ENCODE results near the gene ZNF883. TPM values are rescaled to one million over a fixed set of nuclear protein-coding genes. Genes with fewer than 3 reads are reported as not detected.

Gene ZNF883
- total and polyA plus RNA-seq, 2 donors (not counting 3 experiments of a cell fraction or from before 2014, with no cell fraction given), result 0.15 TPM; not detected in 1

DNA sequence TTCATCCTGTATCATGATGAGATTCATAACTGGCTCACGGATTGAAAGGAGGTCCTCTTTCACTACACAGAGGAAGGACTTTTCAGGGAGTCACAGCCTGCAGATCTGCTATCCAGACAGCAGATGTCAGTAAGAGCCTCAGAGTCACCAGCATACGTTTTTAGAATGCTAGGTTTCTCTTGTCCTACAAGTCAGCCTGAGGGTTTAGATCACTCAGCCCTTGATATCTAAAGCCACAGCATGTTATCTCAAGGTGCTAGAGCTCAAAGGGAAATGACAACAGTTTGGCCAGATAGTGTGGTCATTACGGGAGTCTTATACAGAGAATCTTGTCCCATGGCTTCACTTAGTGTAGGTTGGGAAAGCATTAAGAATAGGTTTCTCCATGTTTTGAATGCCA, 90.4 kb downstream of the ZNF883 start:
- Histone ChIP-seq H3K4me2 (ENCODE audit: insufficient read depth, low read length) (no peak overlapping the region), H3K27me3 (ENCODE audit: control insufficient read depth in 2 of 2, insufficient read depth in 2 of 2, low read length in 2 of 2) (peaks cover 10 to 12% of the 10 kb centered on the region in 2 experiments), H3K9me3 (replicated peaks; ENCODE audit: control insufficient read depth, insufficient read depth, low read length) (no peaks in the 10 kb centered on the region), H3K4me1 (ENCODE audit: control insufficient read depth, extremely low read depth, insufficient read depth, low read length) (no peaks in the 10 kb centered on the region), H3K9me1 (replicated peaks; ENCODE audit: control insufficient read depth, extremely low read depth, insufficient read depth, low read length) (no peaks in the 10 kb centered on the region), H3K36me3 (ENCODE audit: control insufficient read depth in 2 of 2, extremely low read depth in 1 of 2, insufficient read depth in 2 of 2, low read length in 2 of 2) (no peaks in the 10 kb centered on the region), H3K27ac (ENCODE audit: insufficient read depth, low read depth, low read length) (no peak overlapping the region), H3K4me3 (replicated peaks in 1 of 3; ENCODE audit: insufficient read depth in 1 of 3, low read depth in 1 of 3, low read length in 3 of 3) (no peak overlapping the region), H4K20me1 (replicated peaks; ENCODE audit: control insufficient read depth, extremely low read depth, insufficient read depth, low read length) (no peaks in the 10 kb centered on the region), H2AFZ (ENCODE audit: low read depth, low read length) (no peak overlapping the region), H3K9ac (replicated peaks; ENCODE audit: extremely low read depth, insufficient read depth, low read length) (no peak overlapping the region), H3K79me2 (ENCODE audit: control insufficient read depth, insufficient read depth, low read length) (no peaks in the 10 kb centered on the region)
- no TSS peak for BruUV-seq (replicated peaks)
- peak; percentile 54 for FAIRE-seq
- TF ChIP-seq, protein P1, sequence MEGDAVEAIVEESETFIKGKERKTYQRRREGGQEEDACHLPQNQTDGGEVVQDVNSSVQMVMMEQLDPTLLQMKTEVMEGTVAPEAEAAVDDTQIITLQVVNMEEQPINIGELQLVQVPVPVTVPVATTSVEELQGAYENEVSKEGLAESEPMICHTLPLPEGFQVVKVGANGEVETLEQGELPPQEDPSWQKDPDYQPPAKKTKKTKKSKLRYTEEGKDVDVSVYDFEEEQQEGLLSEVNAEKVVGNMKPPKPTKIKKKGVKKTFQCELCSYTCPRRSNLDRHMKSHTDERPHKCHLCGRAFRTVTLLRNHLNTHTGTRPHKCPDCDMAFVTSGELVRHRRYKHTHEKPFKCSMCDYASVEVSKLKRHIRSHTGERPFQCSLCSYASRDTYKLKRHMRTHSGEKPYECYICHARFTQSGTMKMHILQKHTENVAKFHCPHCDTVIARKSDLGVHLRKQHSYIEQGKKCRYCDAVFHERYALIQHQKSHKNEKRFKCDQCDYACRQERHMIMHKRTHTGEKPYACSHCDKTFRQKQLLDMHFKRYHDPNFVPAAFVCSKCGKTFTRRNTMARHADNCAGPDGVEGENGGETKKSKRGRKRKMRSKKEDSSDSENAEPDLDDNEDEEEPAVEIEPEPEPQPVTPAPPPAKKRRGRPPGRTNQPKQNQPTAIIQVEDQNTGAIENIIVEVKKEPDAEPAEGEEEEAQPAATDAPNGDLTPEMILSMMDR (IDR thresholded peaks at IDR 0.05; ENCODE audit: extremely low read depth in 1 of 2, insufficient read depth in 1 of 2, low read depth in 1 of 2, low read length in 2 of 2), result peak in 1 of 2 donors; percentile 44
- TF ChIP-seq POLR2A (IDR thresholded peaks at IDR 0.05; ENCODE audit: low read depth, low read length), result no peak
- TF ChIP-seq GATA2 (IDR thresholded peaks at IDR 0.05; ENCODE audit: insufficient read depth, insufficient read length, low read depth, low read length), result no peak
- no peak for TF ChIP-seq FOS (IDR thresholded peaks at IDR 0.05; ENCODE audit: borderline replicate concordance, insufficient read depth, low read length)
- no peak for TF ChIP-seq EZH2 (IDR thresholded peaks at IDR 0.05; ENCODE audit: borderline replicate concordance, low read depth, low read length, severe bottlenecking)
- TF ChIP-seq, protein P2, sequence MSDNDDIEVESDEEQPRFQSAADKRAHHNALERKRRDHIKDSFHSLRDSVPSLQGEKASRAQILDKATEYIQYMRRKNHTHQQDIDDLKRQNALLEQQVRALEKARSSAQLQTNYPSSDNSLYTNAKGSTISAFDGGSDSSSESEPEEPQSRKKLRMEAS (IDR thresholded peaks at IDR 0.05; ENCODE audit: insufficient read depth, insufficient read length), result no peak
- no peak for TF ChIP-seq JUN (IDR thresholded peaks at IDR 0.05; ENCODE audit: borderline replicate concordance, insufficient read depth, insufficient read length, low read depth)
- CTCF ChIA-PET, result no interaction called here
- intact Hi-C loops (cut with micrococcal nuclease) (no loop called here), dilution Hi-C loops (cut with MboI; ENCODE audit: extremely low pct_ligation_motif_present, low sequenced_read_pairs) (no loop called here)
- peak; percentile 30 for DNase-seq (ENCODE audit: low read depth, low spot score)
- POLR2A ChIA-PET, result no interaction called here

All from endothelial cell of umbilical vein (primary cell).